GM12878 (cell line): ENCODE data around the gene CETN3. TPM values are rescaled to one million over a fixed set of nuclear protein-coding genes. Genes with fewer than 3 reads are reported as not detected.

Experiments used
- ATAC-seq: fragments of 200-7000 bp; cut with Tn5 transposase; 3 replicates; pipeline ENCODE4 v1.9.1; 2020; ENCODE audit warnings: mild to moderate bottlenecking, moderate library complexity
- BruUV-seq: library from RNA; stranded (reverse); fragments of 400-500 nt; replicated peaks from 2 replicates; lab custom pipeline; 2021; lab: Mats Ljungman, UMichigan
- CTCF ChIA-PET: fragments of 300-600 bp; sonication (Branson Sonifier 250); formaldehyde crosslinking; extraction: SDS; loops from one replicate; lab custom pipeline; 2021; ENCODE audit warnings: inconsistent platforms; lab: Yijun Ruan, JAX
- POLR2A ChIA-PET: fragments of 350-600 bp; formaldehyde crosslinking; extraction: SDS; loops from one replicate; lab custom pipeline; 2021; ENCODE audit warnings: inconsistent platforms; lab: Charles Lee
- RAD21 ChIA-PET: fragments of 300-600 bp; sonication (Branson Sonifier 250); formaldehyde crosslinking; loops from one replicate; lab custom pipeline; 2023; ENCODE audit warnings: antibody characterized with exemption; ENCODE audit not compliant: unreplicated experiment; lab: Charles Lee
- SMC1A ChIA-PET: fragments of 300-600 bp; sonication (Branson Sonifier 250); formaldehyde crosslinking; loops from one replicate; lab custom pipeline; 2023; ENCODE audit not compliant: unreplicated experiment, uncharacterized antibody; lab: Charles Lee
- DNase-seq: peaks from one replicate; pipeline ENCODE4 v3.0.0-alpha.2; 2011; ENCODE audit warnings: low read depth, low spot score
- FAIRE-seq: peaks from 3 replicates; lab custom pipeline; 2011; peaks lifted over from hg19 to GRCh38; lab: Jason Lieb, UNC
- H2AFZ ChIP-seq: 2 replicates; pipeline ENCODE4 v1.6.0; 2011; ENCODE audit warnings: low read depth, low read length, control low read depth; ENCODE audit not compliant: control insufficient read depth
- H3K27ac ChIP-seq: 2 replicates; pipeline ENCODE4 v1.5.1; 2011; ENCODE audit warnings: control low read depth; ENCODE audit not compliant: control insufficient read depth, insufficient read depth
- H3K27me3 ChIP-seq, 2 experiments: replicated peaks in 1 of 2; 2 replicates each; pipeline versions ENCODE4 v1.6.0 to v1.6.1; 2011; ENCODE audit warnings: low read length in 1 of 2; ENCODE audit not compliant: control insufficient read depth in 2 of 2, insufficient read depth in 2 of 2
- H3K36me3 ChIP-seq, 2 experiments: 2 replicates each; pipeline ENCODE4 v1.5.1; 2011; ENCODE audit warnings: low read length in 1 of 2; ENCODE audit not compliant: control insufficient read depth in 2 of 2, insufficient read depth in 2 of 2
- H3K4me1 ChIP-seq: 2 replicates; pipeline ENCODE4 v1.6.1; 2011; ENCODE audit warnings: mild to moderate bottlenecking, low read length, moderate library complexity, mixed read lengths; ENCODE audit not compliant: control insufficient read depth, insufficient read depth
- H3K4me2 ChIP-seq: 2 replicates; pipeline ENCODE4 v1.6.0; 2011; ENCODE audit warnings: control low read depth; ENCODE audit not compliant: control insufficient read depth, insufficient read depth
- H3K4me3 ChIP-seq: fragments of 200-600 bp; sonication (generic); 2 replicates; pipeline ENCODE4 v1.5.1; 2016
- H3K79me2 ChIP-seq: 2 replicates; pipeline ENCODE4 v1.6.0; 2011; ENCODE audit warnings: low read length; ENCODE audit not compliant: control insufficient read depth, insufficient read depth
- H3K9ac ChIP-seq: 2 replicates; pipeline ENCODE4 v1.8.0; 2011; ENCODE audit warnings: low read length, control low read depth, mixed read lengths; ENCODE audit not compliant: control insufficient read depth, insufficient read depth
- H3K9me3 ChIP-seq: replicated peaks from 3 replicates; pipeline ENCODE4 v1.5.1; 2011; ENCODE audit warnings: mild to moderate bottlenecking, low read length; ENCODE audit not compliant: control insufficient read depth, insufficient read depth
- H4K20me1 ChIP-seq: 2 replicates; pipeline ENCODE4 v1.6.0; 2011; ENCODE audit not compliant: control insufficient read depth, insufficient read depth
- BACH1 ChIP-seq: fragments of 450-650 bp; IDR thresholded peaks from 2 replicates; pipeline ENCODE4 v1.6.1; 2017; ENCODE audit warnings: mild to moderate bottlenecking, borderline replicate concordance
- BCL3 ChIP-seq: IDR thresholded peaks from 2 replicates; pipeline ENCODE4 v1.6.1; 2011; ENCODE audit warnings: borderline replicate concordance, low read depth, mild to moderate bottlenecking, moderate library complexity, low read length; ENCODE audit not compliant: insufficient read depth, poor library complexity, severe bottlenecking
- BCLAF1 ChIP-seq: fragments of 450-650 bp; IDR thresholded peaks from 2 replicates; pipeline ENCODE4 v1.6.1; 2017; ENCODE audit warnings: antibody characterized with exemption, mild to moderate bottlenecking, moderate library complexity
- CHD4 ChIP-seq: fragments of 200-600 bp; sonication (generic); IDR thresholded peaks from 2 replicates; pipeline ENCODE4 v1.6.1; 2016; ENCODE audit warnings: mild to moderate bottlenecking
- GABPA ChIP-seq: IDR thresholded peaks from 2 replicates; pipeline ENCODE4 v1.6.1; 2014; ENCODE audit warnings: antibody characterized with exemption, low read depth, mild to moderate bottlenecking, inconsistent platforms
- HDGF ChIP-seq: fragments of 450-650 bp; IDR thresholded peaks from 2 replicates; pipeline ENCODE4 v1.6.1; 2016; ENCODE audit warnings: antibody characterized with exemption
- IRF3 ChIP-seq: fragments of 450-650 bp; IDR thresholded peaks from 2 replicates; pipeline ENCODE4 v1.6.1; 2014; ENCODE audit warnings: mild to moderate bottlenecking
- JUNB ChIP-seq: IDR thresholded peaks from 2 replicates; pipeline ENCODE4 v1.6.1; 2016; ENCODE audit warnings: antibody characterized with exemption, mild to moderate bottlenecking
- KDM1A ChIP-seq: fragments of 200-600 bp; sonication (generic); IDR thresholded peaks from 2 replicates; pipeline ENCODE4 v1.6.1; 2016; ENCODE audit warnings: borderline replicate concordance
- POLR2AphosphoS5 ChIP-seq: IDR thresholded peaks from 2 replicates; pipeline ENCODE4 v1.6.1; 2011; ENCODE audit warnings: mild to moderate bottlenecking, low read length, inconsistent platforms
- RUNX3 ChIP-seq: IDR thresholded peaks from 2 replicates; pipeline ENCODE4 v1.6.1; 2012; ENCODE audit warnings: low read length, inconsistent platforms
- SIN3A ChIP-seq: IDR thresholded peaks from 2 replicates; pipeline ENCODE4 v1.6.1; 2012; ENCODE audit warnings: low read depth, low read length, improper control_type of control experiment
- ZBED1 ChIP-seq: IDR thresholded peaks from 2 replicates; pipeline ENCODE4 v1.6.1; 2016; ENCODE audit warnings: borderline replicate concordance
- WGBS: methylation state at CpG from one replicate; pipeline ENCODE4 v1.1.6; 2016; ENCODE audit warnings: low lambda C conversion rate; ENCODE audit not compliant: insufficient replicate concordance, insufficient coverage; ENCODE audit errors: missing lambda C conversion rate; 5-methylcytosine and 5-hydroxymethylcytosine counted together
- in situ Hi-C: fragments of 300-500 bp; cut with MboI; formaldehyde crosslinking; loops from 9 replicates; pipeline ENCODE4 v1.14.3; 2018; ENCODE audit warnings: mixed read lengths
- intact Hi-C: fragments of 100-400 bp; cut with micrococcal nuclease; formaldehyde crosslinking; loops from one replicate; pipeline ENCODE4 v1.14.2; 2022; ENCODE audit not compliant: unreplicated experiment
- polyA plus RNA-seq, 11 experiments: library from polyadenylated mRNA; depleted of rRNA in 4 of 11; unstranded in 6 of 11; stranded (reverse) in 5 of 11; fragments of >200 nt; fragmentation: Nextera tagmentation in 4 of 11; fragmentation: Illumina TruSeq in 1 of 11; extraction: Ambion mirVana in 4 of 11; extraction: Trizol in 1 of 11; gene quantifications; 1 replicate in 1 of 11; 2 replicates in 10 of 11; pipeline versions ENCODE4 v1.2.1 to v1.2.3, GENCODE V29; 2011 to 2016; ENCODE audit warnings: inconsistent platforms in 2 of 11, missing spikeins in 2 of 11, low read depth in 1 of 11
- total RNA-seq, 4 experiments: library from RNA; depleted of rRNA in 3 of 4; stranded (reverse); fragments of >200 nt in 3 of 4; fragmentation: Illumina TruSeq in 1 of 4; extraction: Trizol in 1 of 4; gene quantifications; 2 replicates each; pipeline versions ENCODE4 v1.2.1 to v1.2.3, GENCODE V29; 2013 to 2021

CETN3 gene
- total and polyA plus RNA-seq, 10 of the 15 experiments (the other 5 are each of a cell fraction or from before 2014, with no cell fraction given), result 16.8 to 59.1 (median 51.8) TPM

- Histone ChIP-seq H3K4me2 (no peak overlapping the region), H3K36me3 (no peaks in the 10 kb centered on the region), H3K9ac (no peak overlapping the region), H3K79me2 (no peaks in the 10 kb centered on the region), H3K4me3 (no peak overlapping the region), H2AFZ (no peak overlapping the region), H3K9me3 (no peaks in the 10 kb centered on the region), H4K20me1 (no peaks in the 10 kb centered on the region), H3K27me3 (no peaks in the 10 kb centered on the region), H3K27ac (no peak overlapping the region), H3K4me1 (no peaks in the 10 kb centered on the region)
- TF ChIP-seq CHD4 (no peak), IRF3 (no peak), BACH1 (no peak), KDM1A (no peak), GABPA (no peak), SIN3A (no peak), BCLAF1 (no peak), POLR2AphosphoS5 (no peak), HDGF (no peak), ZBED1 (no peak), JUNB (no peak), RUNX3 (no peak), BCL3 (no peak)
- no TSS peak for BruUV-seq
- 36% methylated on average over 1 of the region's 1 CpG for WGBS
- DNase-seq (no peak), ATAC-seq (no peak), FAIRE-seq (no peak)
- in situ Hi-C loops (no loop called here), intact Hi-C loops (no loop called here)
- ChIA-PET SMC1A (interaction anchor here (0.5 to 1.0 kb wide), 2 partner anchors 9 to 82 kb away, joined by 3 to 4 read pairs; no protein-coding TSS in a partner anchor), CTCF (interaction anchor here (0.7 to 1.5 kb wide), 2 partner anchors 19 to 365 kb away, joined by 4 to 5 read pairs; no protein-coding TSS in a partner anchor), POLR2A (no interaction called here), RAD21 (no interaction called here)
These were observed 8.7 kb upstream of the CETN3 start for GRCh38 chr5:90418214-90418613.
